HAP-1 (cell line): ENCODE measurements around the gene NFE2L3.
A peak's percentile ranks its signal among the peaks of the same experiment; 100 is the strongest.
"Not testable (repeated sequence)": the region's sequence is repeated elsewhere in the genome, so short reads cannot be mapped to it uniquely, and the experiment has no call there.

Experiments used
- DNase-seq, 2 experiments: peaks; one replicate each; pipeline ENCODE4 v3.0.0-alpha.2; 2016 to 2020; ENCODE audit warnings: low spot score in 2 of 2
- H3K27me3 ChIP-seq: fragments of 250-450 bp; sonication (Bioruptor Pico); 2 replicates; pipeline ENCODE4 v1.5.1; 2020; ENCODE audit warnings: low read depth, mild to moderate bottlenecking, moderate library complexity
- H3K36me3 ChIP-seq: fragments of 250-450 bp; sonication (Bioruptor Pico); replicated peaks from 2 replicates; pipeline ENCODE4 v1.5.1; 2020; ENCODE audit warnings: mild to moderate bottlenecking
- H3K4me1 ChIP-seq: fragments of 250-450 bp; sonication (Bioruptor Pico); 2 replicates; pipeline ENCODE4 v1.5.1; 2020; ENCODE audit warnings: mild to moderate bottlenecking
- H3K4me3 ChIP-seq: fragments of 250-450 bp; sonication (Bioruptor Pico); 2 replicates; pipeline ENCODE4 v1.5.1; 2020; ENCODE audit warnings: mild to moderate bottlenecking, moderate library complexity
- H3K9me3 ChIP-seq: fragments of 250-450 bp; sonication (Bioruptor Pico); 2 replicates; pipeline ENCODE4 v1.5.1; 2020; ENCODE audit warnings: mild to moderate bottlenecking, moderate library complexity
- in situ Hi-C: fragments of 300-500 bp; cut with MboI; formaldehyde crosslinking; loops from 3 replicates; pipeline ENCODE4 v1.14.3; 2020; ENCODE audit warnings: low sequenced_read_pairs, inconsistent platforms, mixed read lengths

Gene NFE2L3

GRCh38 chr7:26151650-26151952 lies 397 bp upstream of the NFE2L3 start:
- Histone ChIP-seq H3K27me3 (no peaks in the 10 kb centered on the region), H3K9me3 (no peaks in the 10 kb centered on the region), H3K36me3 (no peaks in the 10 kb centered on the region), H3K4me1 (peaks cover 24% of the 10 kb centered on the region), H3K4me3 (peak overlapping the region; percentile 42)
- in situ Hi-C loops, result no loop called here
- no peak for DNase-seq

- H3K9me3 ChIP-seq, H3K27me3 ChIP-seq, H3K36me3 ChIP-seq, in situ Hi-C loops: not testable (repeated sequence)
- H3K4me3 ChIP-seq, result peak overlapping the region; percentile 42
- DNase-seq, result peak in 1 of 2 experiments; percentile 29
- peaks cover 26% of the 10 kb centered on the region for H3K4me1 ChIP-seq
Measured at GRCh38 chr7:26152782-26153240, 813 bp downstream of the NFE2L3 start.

DNA sequence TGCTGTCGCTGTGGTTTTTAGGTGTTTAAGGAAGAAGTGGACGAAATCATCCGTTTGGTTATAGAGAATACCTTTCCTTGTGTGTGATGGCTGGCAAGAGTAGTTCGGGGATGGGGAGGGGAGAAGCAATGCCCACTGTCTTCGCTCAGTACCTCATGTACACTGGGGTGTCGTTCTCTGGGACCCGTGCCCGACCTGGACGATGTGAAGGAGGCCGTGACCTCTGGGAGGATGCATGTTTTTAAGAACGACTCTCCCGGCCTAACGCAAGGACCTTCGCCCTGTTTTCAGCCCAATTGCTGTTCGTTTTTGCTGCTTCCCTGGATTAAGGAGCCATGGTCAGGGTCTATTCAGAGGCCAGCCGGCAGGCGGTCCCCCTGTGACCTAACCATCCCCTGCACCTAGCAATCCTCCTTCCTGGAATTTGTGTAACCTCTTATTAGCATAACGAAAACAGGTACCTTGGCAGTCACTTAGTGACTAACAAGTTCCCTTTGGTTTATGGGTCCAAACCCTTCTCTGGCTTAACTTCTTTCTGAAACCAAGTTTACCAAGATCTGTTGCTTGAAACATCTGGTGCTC lies 1.3 kb downstream of the NFE2L3 start:
- H3K4me1 ChIP-seq, result peaks cover 26% of the 10 kb centered on the region
- no peaks in the 10 kb centered on the region for H3K27me3 ChIP-seq
- peak in 1 of 2 experiments; percentile 25 for DNase-seq
- in situ Hi-C loops, result no loop called here
- H3K9me3 ChIP-seq, result no peaks in the 10 kb centered on the region
- H3K4me3 ChIP-seq, result peak overlapping the region; percentile 42
- no peaks in the 10 kb centered on the region for H3K36me3 ChIP-seq

DNA sequence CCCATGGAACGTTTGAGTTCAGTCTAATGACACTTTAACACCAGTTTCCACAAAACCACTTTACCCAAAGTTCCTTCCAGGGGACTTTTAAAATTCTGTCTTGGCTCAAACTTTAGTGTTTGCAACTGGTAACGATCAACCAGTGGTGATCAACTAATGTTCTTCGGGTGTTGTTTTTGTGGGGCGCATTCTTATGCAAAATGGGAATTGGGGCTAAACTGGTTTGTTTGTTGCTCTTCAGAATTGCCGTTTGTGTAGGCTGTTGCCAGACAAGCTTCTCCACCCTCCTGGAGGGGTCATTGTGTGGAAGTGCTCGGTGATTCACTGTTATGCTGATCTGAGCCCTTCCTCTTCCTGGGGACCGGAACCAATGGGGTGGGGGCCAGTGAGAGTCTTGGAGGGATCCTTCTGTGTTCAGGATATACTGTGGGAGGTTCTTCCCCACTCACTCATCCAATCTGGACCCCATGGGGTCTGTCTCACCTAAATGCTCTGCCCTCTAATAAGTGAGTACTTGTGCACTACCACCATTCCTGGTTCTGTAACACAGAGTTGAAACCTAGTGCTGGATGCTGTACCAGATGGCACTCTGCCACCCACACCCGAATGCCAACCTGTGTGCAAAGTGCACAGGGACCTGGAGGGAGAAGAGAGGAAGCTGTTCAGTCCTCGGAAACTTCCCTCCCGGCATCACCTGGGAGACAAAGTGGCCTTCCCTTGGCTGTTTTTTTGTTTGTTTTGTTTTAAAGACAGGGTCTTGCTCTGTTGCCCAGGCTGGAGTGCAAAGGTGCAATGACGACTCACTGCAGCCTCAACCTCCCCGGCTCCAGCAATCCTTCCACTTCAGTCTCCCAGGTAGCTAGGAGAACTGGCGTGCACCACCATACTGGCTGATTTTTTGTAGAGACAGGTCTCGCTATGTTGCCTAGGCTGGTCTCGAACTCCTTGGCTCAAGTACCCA lies 2.1 kb downstream of the NFE2L3 start:
- in situ Hi-C loops, result no loop called here
- Histone ChIP-seq H3K27me3 (no peaks in the 10 kb centered on the region), H3K36me3 (no peaks in the 10 kb centered on the region), H3K9me3 (no peaks in the 10 kb centered on the region), H3K4me3 (peak overlapping the region; percentile 42), H3K4me1 (peaks cover 26% of the 10 kb centered on the region)
- peak in 1 of 2 experiments; percentile 48 for DNase-seq

- no peaks in the 10 kb centered on the region for H3K9me3 ChIP-seq
- H3K4me3 ChIP-seq, result no peak overlapping the region
- H3K4me1 ChIP-seq, result peaks cover 26% of the 10 kb centered on the region
- in situ Hi-C loops, result no loop called here
- no peaks in the 10 kb centered on the region for H3K36me3 ChIP-seq
- no peaks in the 10 kb centered on the region for H3K27me3 ChIP-seq
- DNase-seq, result peak; percentile 20 to 50
Measured at GRCh38 chr7:26155531-26156375, 3.8 kb downstream of the NFE2L3 start.

DNA sequence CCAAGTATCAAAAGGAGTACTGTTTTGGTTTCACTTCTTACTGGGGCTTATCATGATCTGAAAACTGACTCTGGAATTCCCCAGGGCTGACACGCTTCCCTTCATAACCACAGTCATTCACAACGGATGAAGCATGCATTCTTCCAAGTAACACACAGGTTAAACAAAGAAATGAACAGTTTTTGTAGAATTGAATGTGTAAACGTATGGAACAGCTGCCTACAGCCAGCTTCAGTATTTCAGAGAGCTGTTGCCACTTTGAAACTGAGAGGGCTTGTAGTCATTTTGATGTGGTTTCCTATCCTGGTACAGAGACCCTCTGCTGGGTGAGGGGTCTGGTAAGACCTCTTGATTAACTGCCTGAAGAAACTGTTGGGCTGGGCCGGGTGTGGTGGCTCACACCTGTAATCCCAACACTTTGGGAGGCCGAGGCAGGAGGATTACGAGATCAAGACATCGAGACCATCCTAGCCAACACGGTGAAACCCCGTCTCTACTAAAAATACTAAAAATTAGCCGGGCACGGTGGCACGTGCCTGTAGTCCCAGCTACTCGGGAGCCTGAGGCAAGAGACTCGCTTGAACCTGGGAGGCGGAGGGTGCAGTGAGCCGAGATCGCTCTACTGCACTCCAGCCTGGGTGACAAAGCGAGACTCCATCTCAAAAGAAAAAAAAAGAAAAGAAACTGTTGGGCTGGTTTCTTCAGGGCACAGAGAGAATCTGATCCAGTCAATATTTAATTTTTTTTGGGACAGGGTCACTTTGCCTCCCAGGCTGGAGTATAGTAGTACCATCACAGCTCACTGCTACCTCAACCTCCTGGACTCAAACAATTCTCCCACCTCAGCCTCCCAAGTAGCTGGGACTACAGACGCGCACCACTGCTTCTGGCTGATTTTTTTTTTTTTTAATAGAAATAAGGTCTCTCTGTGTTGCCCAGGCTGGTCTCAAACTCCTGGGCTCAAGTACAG lies 4.7 kb downstream of the NFE2L3 start:
- no peak overlapping the region for H3K4me3 ChIP-seq
- in situ Hi-C loops, result no loop called here
- DNase-seq, result peak; percentile 39 to 52

GRCh38 chr7:26157520-26158105 lies 5.6 kb downstream of the NFE2L3 start:
- in situ Hi-C loops, result no loop called here
- Histone ChIP-seq H3K36me3 (no peaks in the 10 kb centered on the region), H3K27me3 (no peaks in the 10 kb centered on the region), H3K4me1 (peaks cover 22% of the 10 kb centered on the region), H3K9me3 (no peaks in the 10 kb centered on the region), H3K4me3 (no peak overlapping the region)
- DNase-seq, result no peak

More for the DNA sequence above, 4.7 kb downstream of the NFE2L3 start:
- Histone ChIP-seq H3K4me1 (peaks cover 23% of the 10 kb centered on the region), H3K9me3 (no peaks in the 10 kb centered on the region), H3K27me3 (no peaks in the 10 kb centered on the region), H3K36me3 (no peaks in the 10 kb centered on the region)

DNA sequence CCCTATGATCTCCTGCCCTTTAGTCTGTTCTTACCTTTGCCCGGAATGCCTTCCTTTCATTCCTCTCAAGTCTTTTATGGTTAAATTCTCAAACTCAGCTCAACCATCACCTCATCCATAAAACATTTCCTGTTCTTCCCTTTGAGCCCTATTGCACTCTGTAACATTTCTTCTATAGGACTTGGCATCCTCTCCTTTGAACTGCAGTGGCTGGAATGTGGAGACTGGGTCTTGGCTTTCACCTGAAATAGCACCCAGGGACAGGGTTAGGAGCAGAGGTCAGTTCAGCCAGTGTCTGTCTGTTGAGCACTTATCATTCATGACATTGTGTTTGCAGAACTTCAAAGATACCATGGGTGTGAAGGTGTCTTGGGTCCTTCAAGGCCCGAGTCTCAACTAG lies 7.2 kb downstream of the NFE2L3 start:
- no peaks in the 10 kb centered on the region for H3K27me3 ChIP-seq
- no peak overlapping the region for H3K4me3 ChIP-seq
- in situ Hi-C loops, result no loop called here
- H3K9me3 ChIP-seq, result peaks cover 4% of the 10 kb centered on the region
- no peak for DNase-seq
- H3K36me3 ChIP-seq, result no peaks in the 10 kb centered on the region
- H3K4me1 ChIP-seq, result peaks cover 15% of the 10 kb centered on the region

- no peak for DNase-seq
- no peaks in the 10 kb centered on the region for H3K36me3 ChIP-seq
- H3K4me3 ChIP-seq, result no peak overlapping the region
- H3K27me3 ChIP-seq, result no peaks in the 10 kb centered on the region
- peaks cover 4% of the 10 kb centered on the region for H3K9me3 ChIP-seq
- peaks cover 11% of the 10 kb centered on the region for H3K4me1 ChIP-seq
- in situ Hi-C loops, result no loop called here
Measured at GRCh38 chr7:26160896-26161295, 8.9 kb downstream of the NFE2L3 start.

DNA sequence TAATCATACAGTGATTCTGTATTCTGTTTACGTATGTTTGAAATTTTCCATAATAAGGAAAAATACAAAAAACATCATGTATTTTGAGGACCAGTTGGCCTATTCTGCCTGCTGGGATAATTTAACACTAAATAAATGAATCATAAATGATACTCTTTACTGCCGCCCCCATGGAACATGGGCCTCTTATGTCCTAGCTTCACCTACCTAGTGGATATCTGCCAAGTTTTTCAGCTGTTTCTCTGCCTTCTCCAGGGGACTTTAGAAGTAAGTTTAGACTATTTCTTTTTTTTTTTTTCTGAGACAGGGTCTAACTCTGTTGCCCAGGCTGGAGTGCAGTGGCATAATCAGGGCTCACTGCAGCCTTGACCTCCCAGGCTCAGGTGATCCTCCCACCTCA lies 10.4 kb downstream of the NFE2L3 start:
- no peak for DNase-seq
- Histone ChIP-seq H3K36me3 (no peaks in the 10 kb centered on the region), H3K4me3 (no peak overlapping the region), H3K27me3 (no peaks in the 10 kb centered on the region), H3K9me3 (peaks cover 4% of the 10 kb centered on the region), H3K4me1 (peaks cover 3% of the 10 kb centered on the region; the same call in 1 of the 2 replicates)
- in situ Hi-C loops, result no loop called here

- H3K4me3 ChIP-seq, H3K9me3 ChIP-seq, DNase-seq, H3K27me3 ChIP-seq, H3K36me3 ChIP-seq, in situ Hi-C loops, H3K4me1 ChIP-seq: not testable (repeated sequence)
Measured at GRCh38 chr7:26163804-26164203, 11.8 kb downstream of the NFE2L3 start.

- in situ Hi-C loops, result no loop called here
- peaks cover 4% of the 10 kb centered on the region for H3K9me3 ChIP-seq
- no peak for DNase-seq
- H3K4me3 ChIP-seq, result no peak overlapping the region
- peaks cover 3% of the 10 kb centered on the region; the same call in 1 of the 2 replicates for H3K4me1 ChIP-seq
- H3K36me3 ChIP-seq, result no peaks in the 10 kb centered on the region
- H3K27me3 ChIP-seq, result no peaks in the 10 kb centered on the region
Measured at GRCh38 chr7:26165950-26166683, 14.1 kb downstream of the NFE2L3 start.
